Natural killer cell treated with Interleukin-12 subunit alpha and Interleukin-12 subunit beta and Interleukin-15 and Interleukin-18, amount 100 ng/mL, for 72 hours (primary cell): ENCODE data around the gene RARRES1. TPM values are rescaled to one million over a fixed set of nuclear protein-coding genes. Genes with fewer than 3 reads are reported as not detected.

Experiments
- total RNA-seq, 2 donors: library from RNA; stranded (reverse); gene quantifications; one replicate each; pipeline ENCODE4 v1.2.3, GENCODE V29; 2022

Gene RARRES1
- total RNA-seq, 2 donors from 2014 or later = not detected

Other genes starting within 250 kb of the RARRES1 start
- under 1 TPM; 0.67 to 0.86 TPM for gene MLF1, start 161.3 kb downstream of the RARRES1 start, total RNA-seq
- 10 to 100 TPM; 63.9 to 69.5 TPM for gene GFM1, start 87.9 kb downstream of the RARRES1 start, total RNA-seq
- 10 to 100 TPM in 1 of 2 donors, 1 to 10 TPM in 1; 3.8 to 16.1 TPM for gene LXN, start 59.8 kb downstream of the RARRES1 start, total RNA-seq
- 10 to 100 TPM; 21.9 to 25.5 TPM for gene MFSD1, start 69.6 kb upstream of the RARRES1 start, total RNA-seq